Breast epithelium (tissue), 4 donors: ENCODE results near the gene SEMA4D. TPM values are rescaled to one million over a fixed set of nuclear protein-coding genes. Genes with fewer than 3 reads are reported as not detected.
A peak's percentile ranks its signal among the peaks of the same experiment; 100 is the strongest.

ENCODE experiments used
- DNase-seq, 2 donors: peaks; one replicate each; pipeline ENCODE4 v3.0.0-alpha.2; 2019; ENCODE audit warnings: low spot score in 2 of 2
- H3K27ac ChIP-seq, 2 donors: fragments of 200-600 bp; sonication (generic) in 1 of 2; one replicate each; pipeline ENCODE4 v1.5.1; 2016 to 2019; ENCODE audit warnings: mild to moderate bottlenecking in 1 of 2
- H3K27me3 ChIP-seq, 2 donors: fragments of 200-600 bp; sonication (generic) in 1 of 2; one replicate each; pipeline versions ENCODE4 v1.5.1 to v1.6.0; 2017 to 2019; ENCODE audit warnings: control low read depth in 1 of 2, mild to moderate bottlenecking in 1 of 2
- H3K36me3 ChIP-seq: fragments of 200-600 bp; one replicate; pipeline ENCODE4 v1.5.1; 2019
- H3K4me1 ChIP-seq, 2 donors: fragments of 200-600 bp; sonication (generic); one replicate each; pipeline ENCODE4 v1.5.1; 2016 to 2019; ENCODE audit warnings: control low read depth in 1 of 2
- H3K4me3 ChIP-seq, 3 donors: fragments of 200-600 bp; sonication (generic); 1 replicate in 2 of 3; 2 replicates in 1 of 3; pipeline ENCODE4 v1.5.1; 2016 to 2019; ENCODE audit warnings: mild to moderate bottlenecking in 3 of 3, moderate library complexity in 2 of 3
- H3K9me3 ChIP-seq, 2 donors: fragments of 200-600 bp; sonication (generic) in 1 of 2; one replicate each; pipeline ENCODE4 v1.5.1; 2016 to 2019; ENCODE audit warnings: control low read depth in 1 of 2
- CTCF ChIP-seq, 3 donors: fragments of 450-650 bp; IDR thresholded peaks; one replicate each; pipeline ENCODE4 v1.5.1; 2016 to 2017; ENCODE audit warnings: antibody characterized with exemption in 3 of 3, mild to moderate bottlenecking in 3 of 3, moderate library complexity in 3 of 3
- POLR2A ChIP-seq: fragments of 450-650 bp; IDR thresholded peaks from one replicate; pipeline ENCODE4 v1.6.1; 2016; ENCODE audit warnings: antibody characterized with exemption, mild to moderate bottlenecking, moderate library complexity
- POLR2AphosphoS5 ChIP-seq, 3 donors: sonication (generic); formaldehyde crosslinking; IDR thresholded peaks; one replicate each; pipeline ENCODE4 v1.6.1; 2017; ENCODE audit warnings: antibody characterized with exemption in 3 of 3
- intact Hi-C: fragments of 100-400 bp; cut with DNase I; formaldehyde crosslinking; loops from one replicate; pipeline ENCODE4 v1.15.1; 2023; ENCODE audit warnings: low total_unique reads
- total RNA-seq, 3 donors: library from RNA; depleted of rRNA; stranded (reverse); fragments of >200 nt; gene quantifications; one replicate each; pipeline ENCODE4 v1.1.0, GENCODE V29; 2016

Gene SEMA4D
- total RNA-seq, 3 donors from 2014 or later = 9.9 to 24.6 (median 16.1) TPM

- DNase-seq = no peak
- H3K9me3 ChIP-seq = no peaks in the 10 kb centered on the region
- intact Hi-C loops = no loop called here
- H3K27ac ChIP-seq = no peak overlapping the region
- no peak overlapping the region for H3K4me3 ChIP-seq
- TF ChIP-seq POLR2AphosphoS5 (IDR thresholded peaks at IDR 0.05) = no peak
- no peak for TF ChIP-seq CTCF (IDR thresholded peaks at IDR 0.05)
- no peak for TF ChIP-seq POLR2A
- H3K4me1 ChIP-seq = no peaks in the 10 kb centered on the region
- no peaks in the 10 kb centered on the region for H3K27me3 ChIP-seq
- peaks cover 2% of the 10 kb centered on the region for H3K36me3 ChIP-seq
Measured at GRCh38 chr9:89440046-89440445, 57.9 kb downstream of the SEMA4D start.

- no peak overlapping the region for H3K4me3 ChIP-seq
- H3K27ac ChIP-seq = no peak overlapping the region
- H3K4me1 ChIP-seq = no peaks in the 10 kb centered on the region
- TF ChIP-seq POLR2AphosphoS5 (IDR thresholded peaks at IDR 0.05) (no peak), CTCF (IDR thresholded peaks at IDR 0.05) (no peak), POLR2A (no peak)
- intact Hi-C loops = no loop called here
- H3K27me3 ChIP-seq = no peaks in the 10 kb centered on the region
- DNase-seq = no peak
- no peaks in the 10 kb centered on the region for H3K36me3 ChIP-seq
- no peaks in the 10 kb centered on the region for H3K9me3 ChIP-seq
Measured at GRCh38 chr9:89439571-89439970, 58.3 kb downstream of the SEMA4D start.

- intact Hi-C loops = no loop called here
- no peak overlapping the region for H3K4me3 ChIP-seq
- no peaks in the 10 kb centered on the region for H3K4me1 ChIP-seq
- no peak overlapping the region for H3K27ac ChIP-seq
- no peak for DNase-seq
- no peaks in the 10 kb centered on the region for H3K27me3 ChIP-seq
- TF ChIP-seq CTCF (IDR thresholded peaks at IDR 0.05) (no peak), POLR2AphosphoS5 (IDR thresholded peaks at IDR 0.05) (no peak), POLR2A (no peak)
- H3K9me3 ChIP-seq = no peaks in the 10 kb centered on the region
- H3K36me3 ChIP-seq = no peaks in the 10 kb centered on the region
Measured at GRCh38 chr9:89438194-89438593, 59.7 kb downstream of the SEMA4D start.

GRCh38 chr9:89437772-89438171 lies 60.1 kb downstream of the SEMA4D start:
- TF ChIP-seq POLR2AphosphoS5 (IDR thresholded peaks at IDR 0.05) (no peak), POLR2A (no peak), CTCF (IDR thresholded peaks at IDR 0.05) (no peak)
- Histone ChIP-seq H3K4me1 (no peaks in the 10 kb centered on the region), H3K27ac (no peak overlapping the region), H3K4me3 (no peak overlapping the region), H3K27me3 (no peaks in the 10 kb centered on the region), H3K36me3 (no peaks in the 10 kb centered on the region), H3K9me3 (no peaks in the 10 kb centered on the region)
- intact Hi-C loops = no loop called here
- DNase-seq = no peak

- DNase-seq = peak in 1 of 2 donors; percentile 20
- no peaks in the 10 kb centered on the region for H3K4me1 ChIP-seq
- intact Hi-C loops = no loop called here
- H3K36me3 ChIP-seq = no peaks in the 10 kb centered on the region
- no peaks in the 10 kb centered on the region for H3K9me3 ChIP-seq
- H3K27ac ChIP-seq = no peak overlapping the region
- TF ChIP-seq POLR2AphosphoS5 (IDR thresholded peaks at IDR 0.05) (no peak), POLR2A (no peak), CTCF (IDR thresholded peaks at IDR 0.05) (no peak)
- H3K4me3 ChIP-seq = no peak overlapping the region
- no peaks in the 10 kb centered on the region for H3K27me3 ChIP-seq
Measured at GRCh38 chr9:89436963-89437625, 60.8 kb downstream of the SEMA4D start.
